Right ventricle myocardium inferior (tissue), 1 donor: ENCODE measurements around the gene STRN. TPM values are rescaled to one million over a fixed set of nuclear protein-coding genes. Genes with fewer than 3 reads are reported as not detected.
A peak's percentile ranks its signal among the peaks of the same experiment; 100 is the strongest.
"Not testable (repeated sequence)": the region's sequence is repeated elsewhere in the genome, so short reads cannot be mapped to it uniquely, and the experiment has no call there.

Experiments used
- ATAC-seq: fragments of 200-7000 bp; cut with Tn5 transposase; one replicate; pipeline ENCODE4 v1.9.1; 2020; ENCODE audit warnings: mild to moderate bottlenecking, moderate library complexity
- DNase-seq: peaks from one replicate; pipeline ENCODE4 v3.0.0; 2021; ENCODE audit errors: missing footprints
- intact Hi-C: fragments of 100-400 bp; cut with DNase I; formaldehyde crosslinking; loops from one replicate; pipeline ENCODE4 v1.11.0; 2022
- long read RNA-seq: library from polyadenylated mRNA; unstranded; transcript quantifications from one replicate; pipeline ENCODE4 v2.0.0, GENCODE V29; 2021
- total RNA-seq: library from RNA; stranded (reverse); fragmentation: NEBNext Ultra II Directional; extraction: Animal tissue kit (Norgen Biotek cat#: 25700); gene quantifications from one replicate; pipeline ENCODE4 v1.2.1, GENCODE V29; 2021
- donor health status: DM: no; HTN: yes; CAD: no; lungs with severe emphysema.

The STRN gene, protein sequence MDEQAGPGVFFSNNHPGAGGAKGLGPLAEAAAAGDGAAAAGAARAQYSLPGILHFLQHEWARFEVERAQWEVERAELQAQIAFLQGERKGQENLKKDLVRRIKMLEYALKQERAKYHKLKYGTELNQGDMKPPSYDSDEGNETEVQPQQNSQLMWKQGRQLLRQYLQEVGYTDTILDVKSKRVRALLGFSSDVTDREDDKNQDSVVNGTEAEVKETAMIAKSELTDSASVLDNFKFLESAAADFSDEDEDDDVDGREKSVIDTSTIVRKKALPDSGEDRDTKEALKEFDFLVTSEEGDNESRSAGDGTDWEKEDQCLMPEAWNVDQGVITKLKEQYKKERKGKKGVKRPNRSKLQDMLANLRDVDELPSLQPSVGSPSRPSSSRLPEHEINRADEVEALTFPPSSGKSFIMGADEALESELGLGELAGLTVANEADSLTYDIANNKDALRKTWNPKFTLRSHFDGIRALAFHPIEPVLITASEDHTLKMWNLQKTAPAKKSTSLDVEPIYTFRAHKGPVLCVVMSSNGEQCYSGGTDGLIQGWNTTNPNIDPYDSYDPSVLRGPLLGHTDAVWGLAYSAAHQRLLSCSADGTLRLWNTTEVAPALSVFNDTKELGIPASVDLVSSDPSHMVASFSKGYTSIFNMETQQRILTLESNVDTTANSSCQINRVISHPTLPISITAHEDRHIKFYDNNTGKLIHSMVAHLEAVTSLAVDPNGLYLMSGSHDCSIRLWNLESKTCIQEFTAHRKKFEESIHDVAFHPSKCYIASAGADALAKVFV
- 39.8 TPM for total RNA-seq
- long read RNA-seq, full-length matches to known transcripts: 6 of 16 reads
- long read RNA-seq, partial matches to known transcripts: 7 of 16 reads
- long read RNA-seq, other reads (novel, unspliced or antisense): 3 of 16 reads

DNA sequence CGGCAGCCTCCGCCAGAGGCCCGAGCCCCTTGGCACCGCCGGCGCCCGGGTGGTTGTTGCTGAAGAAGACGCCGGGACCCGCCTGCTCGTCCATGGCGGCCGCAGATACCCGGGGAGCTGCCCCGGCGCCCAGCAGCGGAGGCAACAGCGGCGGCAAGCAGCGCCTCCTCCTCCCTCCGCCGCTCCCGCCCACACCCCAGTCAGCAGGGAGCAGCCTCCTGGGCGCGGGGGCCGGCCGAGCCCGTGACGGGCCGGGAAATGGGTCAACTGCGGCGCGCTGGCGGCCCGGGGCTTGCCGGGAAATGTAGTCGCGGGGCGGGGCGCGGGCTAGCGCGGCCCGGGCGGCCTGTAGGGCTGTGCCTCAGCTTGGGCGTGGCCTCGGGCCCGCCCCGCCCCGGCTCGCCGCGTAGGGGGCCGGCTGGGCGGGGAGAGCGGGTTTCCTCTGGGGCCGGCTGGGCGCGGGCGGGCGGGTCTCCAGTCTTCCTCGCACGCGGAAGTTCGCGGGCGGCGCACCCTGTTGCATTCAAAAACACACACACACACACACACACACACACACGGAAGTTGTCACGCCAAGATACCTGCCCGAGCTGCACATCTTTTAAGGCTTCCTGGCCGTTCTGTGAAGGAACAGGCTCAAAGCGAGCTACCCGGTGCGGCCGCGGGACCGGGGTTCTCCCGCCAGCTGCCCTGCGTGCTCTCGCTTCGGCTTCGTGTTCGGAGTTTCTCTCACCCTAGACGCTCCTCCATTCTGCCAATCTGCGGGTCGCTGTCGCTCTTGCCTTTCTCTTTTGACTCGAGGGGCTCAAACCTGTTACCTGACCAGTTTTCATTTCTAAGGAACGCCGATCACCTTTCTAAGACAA, at the start of gene STRN:
Gene STRN (minus strand): TSS at position 167 of the 866 bp plus-strand sequence. CDS start 73 bp downstream, at position 94.
- intact Hi-C loops: no loop called here
- ATAC-seq (peak; percentile 99), DNase-seq (peak; percentile 99)

DNA sequence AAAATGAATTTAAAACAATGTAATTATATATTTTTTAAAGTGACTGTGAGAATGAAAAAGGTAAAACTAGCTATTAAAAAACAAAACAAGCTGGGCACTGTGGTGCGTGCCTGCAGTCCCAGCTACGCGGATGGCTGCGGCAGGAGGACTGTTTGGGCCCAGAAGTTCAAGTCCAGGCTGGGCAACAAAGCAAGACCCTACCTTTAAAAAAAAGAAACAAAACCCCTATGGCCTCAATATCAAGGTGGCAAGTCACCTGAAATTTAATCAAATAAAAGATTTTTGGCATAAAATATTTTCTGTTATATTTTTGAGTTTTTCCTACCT, 46.9 kb upstream of the STRN start:
- no peak for ATAC-seq
- DNase-seq: no peak
- intact Hi-C loops: no loop called here

DNA sequence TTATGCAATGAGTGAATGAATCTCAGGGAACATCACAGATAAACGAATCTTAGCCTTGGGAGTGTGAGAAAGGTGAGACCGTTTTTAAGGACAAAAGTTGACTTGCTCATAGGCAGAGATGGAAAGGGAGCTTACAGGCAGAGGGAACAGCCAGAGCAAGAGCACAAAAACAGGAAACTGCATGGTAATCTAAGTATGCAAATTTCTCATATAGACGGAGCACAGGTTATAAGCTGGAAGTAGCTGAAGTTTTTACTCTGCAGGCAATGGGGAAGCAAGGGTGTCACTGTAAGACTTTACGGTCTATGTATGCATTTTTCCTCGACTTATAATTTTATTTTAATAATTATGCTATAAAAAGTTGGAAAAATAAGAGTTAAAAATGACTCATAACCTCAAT, 44.8 kb upstream of the STRN start:
- DNase-seq (no peak), ATAC-seq (no peak)
- intact Hi-C loops: no loop called here

DNA sequence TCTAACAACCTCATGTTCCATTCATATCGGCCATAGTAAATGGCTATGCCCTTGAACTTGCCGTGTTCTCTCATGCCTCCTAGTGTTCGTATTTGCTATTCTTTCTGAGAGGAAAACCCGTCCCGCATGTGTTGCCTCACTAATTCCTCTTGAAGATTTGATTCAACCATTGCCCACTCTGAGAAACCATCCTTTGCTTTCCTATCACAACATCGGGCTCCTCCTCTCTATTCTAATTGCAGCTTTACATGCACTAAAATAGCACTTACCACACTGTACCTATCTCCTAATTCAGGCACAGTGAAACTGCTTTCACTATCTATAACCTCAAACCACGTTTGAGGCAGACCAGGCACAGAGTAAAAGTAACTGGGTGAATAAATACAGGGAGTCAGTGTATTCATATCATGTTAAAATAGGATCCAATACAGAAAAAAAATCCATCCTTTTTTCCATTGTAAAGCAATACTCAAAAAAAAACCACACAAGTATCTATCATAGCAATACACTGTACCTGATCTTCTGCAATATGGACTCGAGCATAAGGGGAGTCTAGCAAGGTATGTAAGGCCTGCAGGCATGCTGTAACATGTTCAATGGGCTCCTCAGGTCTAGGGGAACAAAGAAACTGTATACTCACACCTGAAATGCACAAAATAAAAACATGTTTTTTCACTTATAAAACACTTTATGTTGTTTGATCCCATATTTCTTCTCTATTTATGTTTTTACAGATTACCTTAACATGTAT, 39.0 kb upstream of the STRN start:
- ATAC-seq: peak; percentile 80
- no peak for DNase-seq
- intact Hi-C loops: no loop called here

DNA sequence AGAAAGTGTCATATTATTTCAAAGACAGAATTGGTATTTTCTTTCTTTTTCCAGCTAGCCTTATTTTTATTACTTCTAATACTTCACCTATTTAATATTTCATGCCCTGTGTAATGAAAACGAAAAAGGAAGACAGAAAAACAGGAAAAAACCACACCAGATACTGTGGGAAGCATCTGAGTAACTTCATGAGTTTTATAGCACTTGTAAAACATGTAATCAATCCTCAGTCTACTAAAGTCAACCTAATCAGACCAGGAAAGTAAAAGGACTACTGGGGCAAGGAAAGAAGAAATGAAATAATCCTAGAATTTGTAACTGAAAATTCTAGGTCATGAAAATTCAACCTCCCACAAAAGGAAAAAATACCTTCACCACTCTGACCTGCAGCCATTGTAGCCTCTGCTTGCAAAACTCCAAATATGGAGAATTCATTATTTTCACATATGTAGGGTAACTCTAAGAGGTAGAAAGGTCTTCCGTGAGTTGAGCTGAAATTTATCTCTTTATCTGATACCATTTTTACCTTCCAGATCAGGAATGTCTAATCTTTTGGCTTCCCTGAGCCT, 34.7 kb upstream of the STRN start:
- no peak for ATAC-seq
- intact Hi-C loops: no loop called here
- no peak for DNase-seq

DNA sequence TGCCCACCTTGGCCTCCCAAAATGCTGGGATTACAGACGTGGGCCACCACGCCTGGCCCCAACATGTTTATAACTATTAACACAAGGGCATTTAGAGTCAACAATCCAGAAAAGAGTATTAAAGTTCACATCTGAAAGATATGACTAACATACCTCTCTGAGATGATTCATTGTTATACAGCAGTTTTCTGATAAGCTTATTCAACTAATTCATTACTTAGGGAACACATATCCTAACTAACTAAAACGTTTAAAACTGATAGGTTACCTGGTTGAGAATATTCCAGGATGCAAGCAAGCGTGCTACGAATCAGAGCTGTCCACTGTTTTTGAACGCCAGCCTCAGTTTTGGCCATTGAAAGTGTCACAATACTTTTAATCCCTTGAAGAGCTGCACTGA, 34.0 kb upstream of the STRN start:
- ATAC-seq: no peak
- intact Hi-C loops: no loop called here

DNA sequence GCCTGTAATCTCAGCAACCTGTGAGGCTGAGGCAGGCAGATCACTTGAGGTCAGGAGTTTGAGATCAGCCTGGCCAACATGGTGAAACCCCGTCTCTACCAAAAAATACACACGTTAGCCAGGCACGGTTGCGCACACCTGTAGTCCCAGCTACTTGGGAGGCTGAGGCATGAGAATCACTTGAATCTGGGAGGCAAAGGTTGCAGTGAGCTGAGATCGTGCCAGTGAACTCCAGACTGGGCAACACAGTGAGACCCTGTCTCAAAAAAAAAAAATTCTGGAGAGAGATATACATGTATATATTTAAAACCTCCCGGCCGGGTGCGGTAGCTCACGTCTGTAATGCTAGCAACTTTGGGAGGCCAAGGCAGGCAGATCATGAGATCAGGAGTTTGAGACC, 33.1 kb upstream of the STRN start:
- intact Hi-C loops, DNase-seq, ATAC-seq: not testable (repeated sequence)

More for the DNA sequence above, 34.0 kb upstream of the STRN start:
- no peak for DNase-seq

DNA sequence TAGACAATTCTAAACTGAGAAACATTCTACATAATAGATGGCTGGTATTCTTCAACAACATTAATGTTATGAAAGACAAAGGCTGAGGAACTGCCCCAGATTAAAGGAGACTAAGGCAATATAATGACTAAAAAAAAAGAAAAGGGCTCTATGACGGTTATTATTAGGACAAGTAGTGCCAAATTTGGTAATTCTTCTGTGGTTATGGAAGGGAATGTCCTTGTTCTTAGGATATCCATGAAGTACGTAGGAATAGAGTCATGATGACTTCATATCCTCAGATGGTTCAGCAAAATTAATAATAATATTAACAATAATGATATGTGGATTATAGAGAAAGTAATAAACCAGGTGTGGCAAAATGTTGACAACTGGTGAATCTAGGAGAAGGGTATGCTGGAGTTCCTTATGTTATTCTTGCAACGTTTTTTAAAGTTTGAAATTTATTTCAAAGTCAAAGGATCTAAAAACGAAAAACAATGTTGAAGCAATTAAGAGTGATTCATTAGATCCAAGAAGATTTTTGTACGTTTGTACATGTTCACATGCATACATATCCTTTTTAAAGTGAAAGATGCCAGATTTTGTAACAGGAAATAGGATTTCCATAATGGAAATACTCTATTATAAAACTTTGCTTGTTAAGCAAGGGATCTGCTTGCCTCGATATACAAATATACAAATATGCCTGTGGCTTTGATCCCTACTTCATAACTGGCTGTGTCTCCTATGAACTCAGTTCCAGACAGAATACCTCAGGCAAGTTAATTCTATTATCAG, 27.7 kb upstream of the STRN start:
- DNase-seq (no peak), ATAC-seq (no peak)
- intact Hi-C loops: no loop called here

DNA sequence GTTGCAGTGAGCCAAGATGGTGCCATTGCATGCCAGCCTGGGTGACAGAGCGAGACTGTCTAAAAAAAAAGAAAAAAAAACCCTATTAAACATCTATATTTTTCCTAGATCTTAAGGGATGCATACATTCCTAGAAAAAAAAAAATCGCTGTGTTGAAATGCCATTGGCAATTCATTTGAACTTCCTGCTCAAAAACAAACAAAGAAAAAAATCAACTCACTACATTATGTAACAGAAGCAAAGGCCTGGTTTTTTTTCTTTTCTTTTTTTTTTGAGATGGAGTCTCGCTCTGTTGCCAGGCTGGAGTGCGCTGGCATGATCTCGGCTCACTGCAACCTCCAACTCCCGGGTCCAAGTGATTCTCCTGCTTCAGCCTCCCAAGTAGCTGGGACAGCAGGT, 21.7 kb upstream of the STRN start:
- ATAC-seq: no peak
- no peak for DNase-seq
- intact Hi-C loops: no loop called here

DNA sequence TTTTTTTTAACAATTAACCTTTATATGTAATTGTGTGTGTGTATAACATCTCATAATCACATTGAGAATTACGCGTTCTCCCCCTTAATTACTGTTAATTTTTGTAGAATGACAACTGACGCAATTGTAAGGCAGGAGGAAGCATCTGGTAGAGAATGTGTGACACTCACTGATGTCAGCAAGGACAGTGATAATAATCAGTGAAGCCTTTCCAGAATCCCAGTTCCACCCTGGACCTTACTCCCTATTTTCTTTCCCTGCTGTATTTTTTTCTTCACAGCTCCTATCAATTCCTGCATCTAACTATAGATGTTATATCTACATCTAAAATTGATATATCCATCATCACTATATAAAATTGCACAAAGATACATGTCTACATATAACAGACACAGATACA, 16.1 kb upstream of the STRN start:
- no peak for DNase-seq
- intact Hi-C loops: no loop called here
- no peak for ATAC-seq

DNA sequence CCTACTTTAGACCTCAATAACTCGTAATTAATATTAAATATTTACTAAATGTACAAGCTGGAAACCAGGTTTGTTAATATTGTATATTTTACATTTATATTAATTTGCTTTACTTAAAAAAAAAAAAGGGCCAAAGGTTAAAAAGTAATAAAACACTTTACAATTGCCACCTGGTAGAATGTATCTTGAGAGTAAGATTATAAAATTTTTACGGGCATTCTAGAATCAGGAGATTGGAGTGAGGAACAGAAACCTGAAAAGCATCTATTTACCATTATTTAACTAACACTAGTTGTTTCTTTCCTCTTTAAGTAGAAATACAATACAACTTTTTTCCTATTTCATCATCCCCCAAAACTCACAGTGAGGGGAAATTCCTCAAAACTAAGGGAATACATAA, 15.6 kb upstream of the STRN start:
- no peak for ATAC-seq
- intact Hi-C loops: no loop called here
- DNase-seq: no peak

DNA sequence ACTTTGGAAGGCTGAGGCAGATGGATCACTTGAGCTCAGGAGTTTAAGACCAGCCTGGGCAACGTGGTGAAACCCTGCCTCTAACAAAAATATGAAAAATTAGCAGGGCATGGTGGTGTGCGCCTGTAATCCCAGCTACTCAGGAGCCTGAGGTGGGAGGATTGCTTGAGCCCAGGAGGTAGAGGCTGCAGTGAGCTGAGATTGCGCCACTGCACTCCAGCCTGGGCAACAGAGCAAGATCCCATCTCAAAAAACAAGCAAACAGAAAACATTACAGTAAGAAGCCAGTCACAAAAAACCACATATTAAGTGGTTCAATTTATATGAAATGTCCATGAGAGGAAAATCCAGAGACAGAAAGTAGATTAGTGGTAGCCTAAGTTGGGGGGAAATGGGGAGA, 12.7 kb upstream of the STRN start:
- intact Hi-C loops, DNase-seq, ATAC-seq: not testable (repeated sequence)

DNA sequence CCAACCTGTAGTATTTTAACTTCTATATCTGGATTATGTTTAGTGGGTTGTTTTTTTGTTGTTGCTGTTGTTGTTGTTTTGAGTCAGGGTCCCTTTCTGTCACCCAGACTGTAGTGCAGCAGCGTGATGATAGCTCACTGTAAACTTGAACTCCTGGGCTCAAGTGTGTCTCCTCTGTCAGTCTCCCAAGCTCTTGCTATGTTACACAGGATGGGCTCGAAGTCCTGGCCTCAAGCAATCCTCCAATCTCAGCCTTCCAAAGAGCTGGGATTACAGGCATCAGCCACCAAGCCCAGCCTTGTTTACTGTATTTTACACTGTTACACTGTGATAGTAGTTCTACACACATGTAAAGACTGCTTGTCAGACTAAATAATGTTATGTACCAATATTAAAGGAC, 9.7 kb upstream of the STRN start:
- ATAC-seq (no peak), DNase-seq (no peak)
- intact Hi-C loops: no loop called here

DNA sequence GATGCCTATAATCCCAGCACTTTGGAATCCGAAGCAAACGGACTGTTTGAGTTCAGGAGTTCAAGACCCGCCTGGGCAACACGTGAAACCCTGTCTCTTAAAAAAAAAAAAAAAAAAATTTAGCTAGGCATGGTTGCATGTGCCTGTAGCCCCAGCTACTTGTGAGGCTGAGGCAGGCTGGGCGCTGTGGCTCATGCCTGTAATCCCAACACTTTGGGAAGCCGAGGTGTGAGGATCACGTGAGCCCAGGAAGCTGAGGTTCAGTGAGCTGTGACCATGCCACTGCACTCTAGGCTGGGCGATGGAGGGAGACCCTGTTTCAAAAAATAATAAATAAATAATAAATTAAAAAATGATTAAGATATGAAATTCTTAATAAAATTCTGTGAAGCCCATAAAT, 9.0 kb upstream of the STRN start:
- intact Hi-C loops: no loop called here
- DNase-seq (no peak), ATAC-seq (no peak)

DNA sequence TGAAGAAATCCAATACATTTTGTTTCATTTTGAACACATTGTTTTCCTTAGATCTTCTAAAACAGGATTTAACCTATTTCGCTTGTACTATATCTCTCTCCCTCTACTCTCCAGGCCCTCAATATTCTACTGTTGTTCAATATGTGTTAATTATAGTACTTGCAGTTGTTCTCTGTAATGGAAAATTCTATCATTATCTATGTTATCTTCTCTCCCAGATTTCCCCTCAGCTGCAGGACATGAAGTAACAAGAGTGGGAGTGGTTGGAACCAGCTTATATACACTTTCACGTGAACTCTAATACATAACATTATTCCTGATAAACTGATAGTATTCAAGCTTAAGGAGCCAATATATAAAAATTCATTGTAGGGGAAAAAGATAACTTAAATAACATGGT, 7.0 kb upstream of the STRN start:
- ATAC-seq: no peak
- intact Hi-C loops: no loop called here
- no peak for DNase-seq

DNA sequence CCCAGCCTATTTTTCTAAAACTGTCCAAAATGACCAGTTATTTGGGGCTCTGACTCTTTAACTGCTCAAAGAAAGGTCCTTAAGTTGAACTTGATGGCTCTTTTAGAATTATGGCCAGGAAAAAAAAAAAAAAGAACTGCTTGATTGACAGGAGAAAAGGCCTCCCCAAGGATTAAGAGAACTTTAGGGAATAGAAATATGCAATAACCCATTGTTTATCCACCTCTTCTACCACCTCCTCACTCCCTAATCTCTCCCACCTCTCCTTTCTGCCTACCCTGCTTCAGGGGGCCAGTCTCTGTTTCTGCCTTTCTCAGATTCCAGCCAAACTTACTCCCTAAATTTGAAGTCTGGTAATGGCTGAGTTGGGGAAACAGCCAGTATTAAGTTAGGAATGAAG, 5.7 kb upstream of the STRN start:
- DNase-seq (no peak), ATAC-seq (no peak)
- intact Hi-C loops: no loop called here

DNA sequence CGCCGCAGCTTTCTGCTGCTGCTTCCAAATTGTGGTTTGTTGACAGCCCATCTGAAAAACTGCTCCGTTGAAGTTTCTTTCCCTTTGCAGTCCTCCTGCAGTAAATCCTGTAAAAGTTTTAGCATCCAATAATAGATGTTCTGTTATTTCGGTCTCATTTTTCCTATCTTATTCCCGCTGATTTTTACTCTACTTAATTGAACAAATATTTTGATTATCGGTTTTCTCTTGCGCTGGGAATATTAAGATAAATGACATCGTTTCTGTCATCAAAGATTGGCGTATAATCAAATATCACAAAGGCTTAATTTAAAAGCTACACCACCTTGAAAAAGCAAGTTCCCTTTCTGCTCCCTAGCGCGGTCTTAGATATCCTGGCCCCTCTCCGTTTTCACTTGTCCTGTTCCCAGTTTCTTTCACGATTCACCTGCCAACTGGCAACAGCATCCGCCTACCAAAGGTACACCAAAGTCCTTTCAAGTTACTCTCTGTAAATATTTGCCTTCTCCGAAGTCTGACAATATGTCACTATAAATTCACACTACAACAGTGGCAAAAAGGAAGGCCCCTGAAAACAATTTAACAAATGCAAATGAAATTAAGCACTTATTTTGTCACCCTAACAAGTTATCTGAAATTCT, 1.0 kb upstream of the STRN start:
- no peak for ATAC-seq
- intact Hi-C loops: no loop called here

More for the DNA sequence above, 1.0 kb upstream of the STRN start:
- DNase-seq: no peak
